Measurements from ENCODE around the gene SIGLEC7. TPM values are rescaled to one million over a fixed set of nuclear protein-coding genes. Genes with fewer than 3 reads are reported as not detected.

Gene SIGLEC7
- total and polyA plus RNA-seq, 11 donors = 0.51 to 6.1 (median 1.0) TPM; not detected in 2

GRCh38 chr19:51131780-51132680, 10.1 kb upstream of the SIGLEC7 start:
- H3K27me3 ChIP-seq = peaks cover 0 to 8% (median 0%) of the 10 kb centered on the region in 9 donors
- intact Hi-C loops (cut with DNase I) = no loop called here
- 38 to 51% (median 42%) methylated on average over 24 of the region's 24 CpGs for WGBS, 4 donors
- H3K9me3 ChIP-seq = no peaks in the 10 kb centered on the region
- peaks cover 0 to 6% (median 0%) of the 10 kb centered on the region in 9 donors for H3K36me3 ChIP-seq
- peaks cover 0 to 89% (median 4%) of the 10 kb centered on the region in 12 donors for H3K4me1 ChIP-seq
- peak overlapping the region in 3 of 12 donors; percentile 6 to 32 (median 9) for H3K4me3 ChIP-seq
- peak; percentile 57 to 80 (median 64) for ATAC-seq
- TF ChIP-seq, protein P1, sequence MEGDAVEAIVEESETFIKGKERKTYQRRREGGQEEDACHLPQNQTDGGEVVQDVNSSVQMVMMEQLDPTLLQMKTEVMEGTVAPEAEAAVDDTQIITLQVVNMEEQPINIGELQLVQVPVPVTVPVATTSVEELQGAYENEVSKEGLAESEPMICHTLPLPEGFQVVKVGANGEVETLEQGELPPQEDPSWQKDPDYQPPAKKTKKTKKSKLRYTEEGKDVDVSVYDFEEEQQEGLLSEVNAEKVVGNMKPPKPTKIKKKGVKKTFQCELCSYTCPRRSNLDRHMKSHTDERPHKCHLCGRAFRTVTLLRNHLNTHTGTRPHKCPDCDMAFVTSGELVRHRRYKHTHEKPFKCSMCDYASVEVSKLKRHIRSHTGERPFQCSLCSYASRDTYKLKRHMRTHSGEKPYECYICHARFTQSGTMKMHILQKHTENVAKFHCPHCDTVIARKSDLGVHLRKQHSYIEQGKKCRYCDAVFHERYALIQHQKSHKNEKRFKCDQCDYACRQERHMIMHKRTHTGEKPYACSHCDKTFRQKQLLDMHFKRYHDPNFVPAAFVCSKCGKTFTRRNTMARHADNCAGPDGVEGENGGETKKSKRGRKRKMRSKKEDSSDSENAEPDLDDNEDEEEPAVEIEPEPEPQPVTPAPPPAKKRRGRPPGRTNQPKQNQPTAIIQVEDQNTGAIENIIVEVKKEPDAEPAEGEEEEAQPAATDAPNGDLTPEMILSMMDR (IDR thresholded peaks at IDR 0.05) = peak in 2 of 12 donors; percentile 13 to 36
- no peak for TF ChIP-seq POLR2A (IDR thresholded peaks at IDR 0.05)
- peak in 4 of 5 donors; percentile 57 to 74 (median 67) for DNase-seq
- peak overlapping the region in 10 of 12 donors; percentile 9 to 86 (median 44) for H3K27ac ChIP-seq

DNA sequence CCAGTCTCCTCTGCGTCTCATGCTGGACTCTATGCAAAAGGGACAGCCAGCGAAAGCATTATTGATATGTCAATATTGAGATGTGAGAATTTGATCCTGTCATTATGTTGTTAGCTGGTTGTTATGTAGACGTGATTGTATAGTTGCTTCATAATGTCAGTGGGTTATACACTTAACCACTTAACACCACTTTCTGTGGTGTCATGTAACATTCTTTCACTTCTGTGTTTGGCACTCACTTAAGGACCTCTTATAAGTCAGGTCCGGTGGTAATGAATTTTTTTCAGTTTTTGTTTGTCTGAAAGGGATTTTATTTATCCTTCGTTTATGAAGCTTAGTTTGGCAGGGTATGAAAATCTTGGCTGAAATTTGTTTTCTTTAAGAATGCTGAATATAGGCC, 7.1 kb upstream of the SIGLEC7 start:
- TF ChIP-seq, protein P1 (IDR thresholded peaks at IDR 0.05) = no peak
- TF ChIP-seq POLR2A (IDR thresholded peaks at IDR 0.05) = no peak
- DNase-seq (no peak), ATAC-seq (no peak)
- Histone ChIP-seq H3K27ac (peak overlapping the region in 1 of 12 donors; percentile 95), H3K27me3 (peaks cover 0 to 34% (median 0%) of the 10 kb centered on the region in 9 donors), H3K4me3 (no peak overlapping the region), H3K9me3 (no peaks in the 10 kb centered on the region), H3K4me1 (peaks cover 0 to 87% (median 5%) of the 10 kb centered on the region in 12 donors), H3K36me3 (no peaks in the 10 kb centered on the region)
- intact Hi-C loops (cut with DNase I) = no loop called here
- 76 to 80% (median 78%) methylated on average over 5 of the region's 5 CpGs for WGBS, 4 donors

GRCh38 chr19:51135986-51136762, 5.9 kb upstream of the SIGLEC7 start:
- H3K9me3 ChIP-seq = no peaks in the 10 kb centered on the region
- H3K27ac ChIP-seq = peak overlapping the region in 3 of 12 donors; percentile 14 to 95 (median 69)
- TF ChIP-seq, protein P1 (IDR thresholded peaks at IDR 0.05) = no peak
- TF ChIP-seq POLR2A (IDR thresholded peaks at IDR 0.05) = no peak
- H3K27me3 ChIP-seq = peaks cover 0 to 40% (median 0%) of the 10 kb centered on the region in 9 donors
- peaks cover 0 to 87% (median 5%) of the 10 kb centered on the region in 12 donors for H3K4me1 ChIP-seq
- no peaks in the 10 kb centered on the region for H3K36me3 ChIP-seq
- no peak for DNase-seq
- WGBS, 4 donors = 80 to 84% (median 82%) methylated on average over 8 of the region's 8 CpGs
- ATAC-seq = no peak
- intact Hi-C loops (cut with DNase I) = no loop called here
- no peak overlapping the region for H3K4me3 ChIP-seq

All from heart left ventricle (tissue), 16 donors.